SKM-1 (cell line): ENCODE results near the gene RPL10.
"Not testable (repeated sequence)": the region's sequence is repeated elsewhere in the genome, so short reads cannot be mapped to it uniquely, and the experiment has no call there.

Experiments used
- DNase-seq: peaks from one replicate; lab custom pipeline; 2025; ENCODE audit not compliant: unreplicated experiment; lab: John Stamatoyannopoulos, UW

Gene RPL10

DNA sequence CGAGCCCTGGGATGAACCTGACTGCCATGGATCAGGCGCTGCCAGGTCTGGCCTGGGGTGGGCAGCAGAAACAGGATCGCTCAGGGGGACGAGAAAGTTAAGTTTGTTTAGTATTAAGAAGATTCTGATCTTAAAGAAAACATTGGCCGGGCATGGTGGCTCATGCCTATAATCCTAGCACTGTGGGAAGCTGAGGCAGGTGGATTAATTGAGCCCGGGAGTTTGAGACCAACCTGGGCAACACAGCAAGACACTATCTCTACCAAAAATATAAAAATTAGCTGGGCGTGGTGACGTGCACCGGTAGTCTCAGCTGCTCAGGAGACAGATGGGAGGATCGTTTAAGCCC is 23.0 kb upstream of the RPL10 start:
- no peak for DNase-seq

DNA sequence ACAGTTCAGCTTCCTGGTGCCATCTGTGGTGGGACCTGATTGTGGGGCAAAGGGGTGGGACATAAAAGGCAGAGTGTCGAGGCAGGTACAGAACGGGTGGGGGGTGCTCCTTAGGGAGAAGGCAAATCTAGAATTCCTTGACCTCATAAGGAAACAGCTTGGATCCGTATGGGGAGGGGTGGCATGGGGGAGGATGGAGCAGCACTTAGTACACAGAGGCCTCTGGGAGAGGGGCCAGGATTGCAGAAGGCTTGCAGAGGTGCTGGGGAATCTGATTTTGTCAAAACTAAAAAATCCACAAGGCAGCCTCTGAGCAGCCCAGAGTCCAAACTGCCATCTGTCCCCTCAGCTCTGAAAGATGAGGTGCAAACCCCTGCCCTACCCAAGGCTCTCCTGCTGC is 21.4 kb upstream of the RPL10 start:
- no peak for DNase-seq

DNA sequence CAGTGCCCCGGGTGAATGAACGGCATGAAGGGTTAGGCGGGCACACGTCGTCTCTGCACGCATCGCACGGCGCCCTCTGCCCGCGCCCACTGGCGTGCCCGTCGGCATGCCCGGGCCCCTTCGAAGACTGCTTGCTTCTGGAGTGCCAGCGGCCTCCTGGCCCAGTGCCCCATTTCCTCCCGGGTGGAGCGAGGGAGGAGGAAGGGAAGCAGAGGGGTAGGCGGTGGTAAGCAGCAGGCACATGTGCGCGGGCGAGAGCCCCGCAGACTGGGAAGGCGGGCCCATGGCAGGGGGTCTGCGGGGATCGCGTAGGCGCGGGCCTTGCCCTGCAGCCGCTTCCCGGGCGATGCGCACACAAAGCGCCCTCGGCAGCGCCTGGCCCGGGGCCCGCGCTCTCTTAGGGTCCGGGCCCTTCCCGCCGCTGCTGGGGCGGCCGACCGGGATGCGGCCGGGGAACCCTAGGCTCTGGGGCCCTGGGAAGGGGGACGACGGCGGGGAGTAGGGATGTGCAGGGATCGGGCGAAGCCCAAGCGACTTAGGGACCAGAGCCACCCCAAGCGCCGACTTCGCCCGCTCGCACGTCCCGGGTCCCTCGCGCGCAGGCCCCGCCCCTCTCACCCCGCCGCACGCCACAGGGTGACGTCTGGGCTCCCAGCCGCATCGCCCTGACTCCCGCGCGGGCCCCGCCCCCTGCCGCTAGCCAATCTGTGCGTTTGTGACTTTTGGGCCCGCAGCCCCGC is 19.9 kb upstream of the RPL10 start:
- DNase-seq = no peak

DNA sequence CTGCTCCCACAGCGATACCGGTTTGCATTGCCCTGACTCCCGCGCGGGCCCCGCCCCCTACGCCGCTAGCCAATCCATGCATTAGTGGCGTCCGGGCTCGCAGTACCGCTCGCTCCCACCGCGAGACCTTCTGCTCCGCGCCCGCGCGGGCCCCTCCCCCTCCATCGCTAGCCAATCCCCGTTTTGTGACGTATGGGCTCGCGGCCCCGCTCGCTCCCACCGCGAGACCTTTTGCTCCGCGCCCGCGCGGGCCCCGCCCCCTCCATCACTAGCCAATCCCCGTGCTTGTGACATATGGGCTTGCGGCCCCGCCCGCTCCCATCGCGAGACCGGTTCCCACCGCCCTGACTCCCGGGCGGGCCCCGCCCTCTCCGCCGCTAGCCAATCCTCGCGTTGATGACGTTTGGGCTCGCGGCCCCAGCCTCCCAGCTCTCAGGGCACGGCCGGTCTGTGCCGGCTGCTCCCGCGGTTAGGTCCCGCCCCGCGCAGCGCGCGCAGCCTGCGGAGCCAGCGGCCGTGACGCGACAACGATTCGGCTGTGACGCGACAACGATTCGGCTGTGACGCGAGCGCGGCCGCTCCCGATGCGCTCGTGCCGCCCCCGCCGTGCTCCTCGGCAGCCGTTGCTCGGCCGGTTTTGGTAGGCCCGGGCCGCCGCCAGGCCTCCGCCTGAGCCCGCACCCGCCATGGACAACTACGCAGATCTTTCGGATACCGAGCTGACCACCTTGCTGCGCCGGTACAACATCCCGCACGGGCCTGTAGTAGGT is 19.2 kb upstream of the RPL10 start, which contains the start of gene EMD:
EMD (plus strand) TSS at position 497 of the 770 bp plus-strand sequence; CDS start at position 687, 190 bp downstream.
- peak; percentile 94 for DNase-seq

DNA sequence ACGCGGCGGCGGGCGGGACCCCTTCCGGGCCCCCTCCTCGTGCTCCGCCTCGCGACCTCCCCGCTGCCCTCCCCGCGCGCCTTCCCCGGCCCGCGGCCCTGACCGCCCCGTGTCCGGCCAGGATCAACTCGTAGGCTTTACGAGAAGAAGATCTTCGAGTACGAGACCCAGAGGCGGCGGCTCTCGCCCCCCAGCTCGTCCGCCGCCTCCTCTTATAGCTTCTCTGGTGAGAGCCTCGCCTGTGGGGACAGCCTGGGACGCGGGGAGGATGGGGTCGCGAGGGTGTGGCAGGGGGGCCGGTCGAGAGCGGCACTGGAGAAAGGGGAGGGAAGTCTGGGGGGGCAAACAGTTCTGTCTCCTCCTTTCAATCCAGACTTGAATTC is 18.6 kb upstream of the RPL10 start:
- no peak for DNase-seq

DNA sequence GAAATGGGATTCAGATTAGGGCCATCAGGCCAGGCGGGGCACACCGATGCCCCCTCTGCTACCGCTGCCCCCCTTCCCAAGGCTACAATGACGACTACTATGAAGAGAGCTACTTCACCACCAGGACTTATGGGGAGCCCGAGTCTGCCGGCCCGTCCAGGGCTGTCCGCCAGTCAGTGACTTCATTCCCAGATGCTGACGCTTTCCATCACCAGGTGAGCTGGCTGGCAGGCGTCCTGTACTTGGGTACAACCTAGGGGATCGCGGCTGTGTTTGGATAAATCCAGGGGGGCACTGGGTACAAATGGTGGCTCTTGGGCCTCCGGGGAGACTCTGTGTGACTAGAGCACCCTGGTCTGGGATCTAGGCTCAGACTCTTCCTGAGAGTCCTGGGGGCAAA is 18.0 kb upstream of the RPL10 start:
- no peak for DNase-seq

DNA sequence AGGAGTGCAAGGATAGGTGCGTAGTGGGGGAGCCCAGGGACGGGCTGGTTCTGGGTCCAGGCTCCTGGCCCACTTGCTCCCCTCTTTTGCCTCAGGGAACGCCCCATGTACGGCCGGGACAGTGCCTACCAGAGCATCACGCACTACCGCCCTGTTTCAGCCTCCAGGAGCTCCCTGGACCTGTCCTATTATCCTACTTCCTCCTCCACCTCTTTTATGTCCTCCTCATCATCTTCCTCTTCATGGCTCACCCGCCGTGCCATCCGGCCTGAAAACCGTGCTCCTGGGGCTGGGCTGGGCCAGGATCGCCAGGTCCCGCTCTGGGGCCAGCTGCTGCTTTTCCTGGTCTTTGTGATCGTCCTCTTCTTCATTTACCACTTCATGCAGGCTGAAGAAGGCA is 17.4 kb upstream of the RPL10 start:
- DNase-seq = no peak

DNA sequence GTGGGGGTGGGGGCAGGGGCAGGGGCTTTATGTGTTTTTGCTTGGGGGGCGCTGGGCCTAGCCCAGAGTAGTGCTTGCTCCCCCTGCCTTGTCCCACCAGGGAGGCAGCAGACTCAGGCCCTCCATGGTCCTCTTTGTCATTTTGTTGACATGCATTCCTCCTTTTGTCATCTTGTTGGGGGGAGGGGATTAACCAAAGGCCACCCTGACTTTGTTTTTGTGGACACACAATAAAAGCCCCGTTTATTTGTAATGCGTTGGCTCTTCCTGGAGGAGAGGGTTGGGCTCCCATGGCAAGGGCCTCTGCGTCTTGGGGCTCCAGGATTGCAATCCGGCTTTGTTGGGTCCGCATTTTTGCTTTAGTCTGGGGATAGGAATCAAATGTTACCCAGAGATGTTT is 16.9 kb upstream of the RPL10 start:
- DNase-seq = no peak

DNA sequence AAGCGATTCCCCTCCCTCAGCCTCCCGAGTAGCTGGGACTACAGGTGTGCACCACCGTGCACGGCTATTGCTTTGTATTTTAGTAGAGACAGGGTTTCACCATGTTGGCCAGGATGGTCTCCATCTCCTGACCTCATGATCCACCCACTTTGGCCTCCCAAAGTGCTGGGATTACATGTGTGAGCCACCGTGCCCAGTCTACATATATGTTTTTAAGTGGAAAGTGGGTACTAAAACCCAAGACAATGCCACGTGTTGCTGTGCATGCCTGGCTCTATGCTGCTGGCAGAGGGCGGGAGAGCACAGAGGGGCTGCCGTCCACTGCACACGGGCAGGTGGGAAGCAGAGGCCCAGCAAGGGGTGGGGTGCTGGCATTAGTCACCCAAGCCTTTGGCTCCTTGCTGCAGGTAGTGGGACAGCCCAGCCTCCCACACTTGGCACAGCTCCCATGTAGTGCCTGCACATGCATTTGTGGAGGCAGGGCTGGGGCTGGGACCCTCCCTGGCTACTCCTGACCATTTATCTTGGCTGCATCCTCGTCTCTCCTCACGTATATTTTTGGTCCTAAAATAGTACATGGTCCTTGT is 15.6 kb upstream of the RPL10 start:
- DNase-seq = no peak

DNA sequence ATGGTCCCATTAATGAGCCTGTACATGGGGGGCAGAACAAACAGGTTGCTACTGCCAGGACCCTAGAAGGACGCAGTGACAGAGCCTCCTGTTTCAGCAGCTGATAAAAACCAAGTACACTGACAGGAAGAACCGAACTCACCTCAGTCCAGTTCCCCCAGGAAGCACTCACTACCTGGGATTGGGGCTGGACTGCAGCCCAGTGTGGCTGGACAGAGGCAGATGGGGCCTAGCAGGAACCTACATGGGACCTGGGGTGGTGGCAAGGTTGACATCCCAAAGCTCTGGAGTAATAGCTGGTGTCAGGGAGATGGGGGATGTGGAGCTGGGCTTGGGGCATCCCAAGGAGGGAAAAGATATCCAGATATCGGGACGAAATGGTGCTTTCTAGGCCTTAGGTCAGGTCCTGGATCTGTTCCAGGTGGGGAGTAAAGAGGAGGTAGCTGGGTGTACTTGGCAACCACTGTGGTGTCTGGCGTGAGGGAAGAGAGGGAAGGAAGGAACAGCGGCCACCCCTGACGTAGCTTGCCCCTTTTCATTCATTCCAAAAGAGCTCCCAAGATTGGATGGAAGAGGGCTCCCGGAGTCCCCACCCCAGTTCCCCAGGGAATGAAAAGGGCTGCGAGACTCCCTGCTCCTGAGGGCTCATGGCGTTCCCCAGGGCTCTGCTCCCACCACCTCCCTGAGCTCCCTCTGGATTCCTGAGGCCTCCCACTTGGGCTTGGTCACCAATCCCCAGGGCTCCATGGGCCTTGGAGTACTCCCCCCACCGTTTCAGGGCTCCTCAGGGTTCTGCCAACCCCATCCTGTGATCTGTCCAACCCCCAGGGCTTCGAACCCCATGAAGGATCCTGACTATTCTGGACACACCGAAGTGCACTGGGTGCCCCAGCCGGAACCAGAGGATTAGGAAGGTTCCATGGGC is 14.6 kb upstream of the RPL10 start:
- no peak for DNase-seq

DNA sequence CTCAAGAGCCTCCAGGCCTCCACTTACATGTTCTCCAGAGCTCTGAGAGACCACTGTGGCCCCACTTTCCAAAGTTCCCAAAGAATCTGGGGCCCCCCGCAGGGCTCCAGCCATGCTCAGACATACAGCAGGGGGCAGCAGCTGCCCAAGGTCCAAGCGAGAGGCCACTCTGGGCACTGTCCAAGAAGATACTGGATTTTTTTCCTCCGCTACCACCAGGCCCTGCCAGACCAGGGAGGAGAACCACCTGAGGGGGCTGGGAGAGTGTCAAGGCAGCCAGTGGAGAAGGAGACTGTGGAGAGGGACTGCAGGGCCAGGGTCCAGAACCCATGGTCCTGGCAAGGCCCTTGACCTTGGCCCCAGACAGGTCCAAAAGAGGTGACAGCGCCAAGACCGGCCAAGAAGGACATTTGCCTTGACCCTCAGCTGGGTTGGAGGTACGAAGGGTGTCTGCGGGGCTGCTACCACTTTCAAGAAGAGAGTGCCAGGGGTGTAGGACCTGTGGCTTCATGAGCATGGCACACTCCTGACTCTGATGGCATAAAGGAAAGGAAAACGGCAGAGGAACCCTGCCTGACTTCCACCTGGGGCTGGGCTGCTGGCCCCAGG is 13.8 kb upstream of the RPL10 start:
- no peak for DNase-seq

DNA sequence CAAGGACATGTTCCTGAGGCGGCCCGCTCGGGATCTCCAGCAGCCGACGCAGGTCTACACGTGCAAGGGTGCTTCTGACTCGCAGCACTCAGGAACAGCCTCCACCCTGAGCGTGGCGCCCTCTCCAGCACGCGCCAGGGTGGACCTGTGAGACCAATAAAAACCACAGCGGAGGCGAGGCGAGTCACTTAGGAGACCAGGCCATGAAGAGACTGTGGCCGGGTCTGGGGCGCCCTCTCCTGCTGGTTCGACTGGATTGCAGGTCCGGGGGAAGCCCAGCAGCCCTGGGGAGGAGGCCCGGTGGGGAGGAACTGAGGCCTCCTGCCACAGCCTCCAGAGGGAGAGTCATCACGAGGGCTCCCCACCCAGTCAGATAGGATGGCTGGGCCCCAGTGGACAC is 10.1 kb upstream of the RPL10 start:
- DNase-seq = not testable (repeated sequence)

DNA sequence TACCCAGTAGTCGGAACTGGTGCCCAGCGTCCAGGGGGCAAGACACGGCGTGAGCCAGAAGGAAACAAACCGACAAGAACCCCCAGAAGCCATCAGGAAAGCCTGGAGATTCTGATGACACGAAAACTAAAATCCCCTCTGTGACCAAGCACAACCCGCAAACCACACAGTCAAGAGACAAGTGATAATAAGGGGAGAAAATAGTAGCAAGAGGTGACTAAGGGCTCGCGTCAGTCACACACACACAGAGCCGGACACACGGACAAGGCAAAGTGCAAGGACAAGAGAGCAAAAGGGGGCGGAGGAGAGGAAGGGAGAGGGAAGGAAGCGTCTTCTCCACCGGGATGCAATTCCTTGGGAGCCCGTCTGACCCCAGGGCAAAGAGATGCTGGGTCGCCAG is 9.5 kb upstream of the RPL10 start:
- not testable (repeated sequence) for DNase-seq

DNA sequence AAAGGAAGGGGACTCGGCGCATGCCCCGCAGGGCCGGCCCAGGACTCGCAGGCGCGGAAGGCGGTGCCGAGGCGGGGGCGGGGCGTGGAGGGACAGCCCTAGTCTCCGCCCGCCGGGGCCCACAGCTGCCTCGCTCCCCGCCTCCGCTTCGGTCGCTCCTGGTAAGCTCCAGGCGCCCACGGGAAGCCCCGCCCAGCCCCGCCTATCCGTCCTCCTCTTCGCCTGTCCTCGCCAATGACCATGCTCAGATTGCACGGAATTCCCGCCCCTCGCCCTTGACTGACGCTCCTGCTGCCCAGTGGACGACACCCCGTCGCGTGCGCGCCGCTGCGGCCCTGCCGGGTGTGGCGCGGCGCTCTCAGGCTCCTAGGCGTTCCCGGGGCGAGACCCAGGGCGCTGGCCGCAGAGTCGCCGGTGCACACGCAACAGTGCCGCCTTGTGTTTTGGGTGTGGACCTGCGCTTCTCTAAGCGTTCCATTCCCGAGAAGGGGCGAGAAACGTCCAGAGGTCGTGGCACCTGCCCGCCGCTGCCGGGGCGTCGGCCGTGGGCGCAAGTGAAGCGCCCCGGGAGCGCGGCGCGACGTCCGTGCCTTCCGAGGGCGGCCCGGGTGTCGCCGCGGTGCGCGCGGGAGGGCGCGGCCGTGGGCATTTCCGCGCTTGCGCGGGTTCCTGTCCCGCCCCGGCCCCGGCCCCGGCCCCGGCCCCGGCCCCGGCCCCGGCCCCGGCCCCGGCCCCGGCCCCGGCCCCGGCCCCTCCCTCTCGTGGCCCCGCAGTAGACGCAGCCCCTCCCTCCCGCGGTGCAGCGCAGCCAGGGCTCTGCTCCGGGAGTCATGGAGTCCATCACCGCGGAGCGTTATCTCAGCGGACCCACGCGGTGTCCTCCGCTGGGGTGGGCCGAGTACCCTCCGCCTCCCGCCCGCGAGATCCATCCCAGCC is 8.1 kb upstream of the RPL10 start:
- not testable (repeated sequence) for DNase-seq

DNA sequence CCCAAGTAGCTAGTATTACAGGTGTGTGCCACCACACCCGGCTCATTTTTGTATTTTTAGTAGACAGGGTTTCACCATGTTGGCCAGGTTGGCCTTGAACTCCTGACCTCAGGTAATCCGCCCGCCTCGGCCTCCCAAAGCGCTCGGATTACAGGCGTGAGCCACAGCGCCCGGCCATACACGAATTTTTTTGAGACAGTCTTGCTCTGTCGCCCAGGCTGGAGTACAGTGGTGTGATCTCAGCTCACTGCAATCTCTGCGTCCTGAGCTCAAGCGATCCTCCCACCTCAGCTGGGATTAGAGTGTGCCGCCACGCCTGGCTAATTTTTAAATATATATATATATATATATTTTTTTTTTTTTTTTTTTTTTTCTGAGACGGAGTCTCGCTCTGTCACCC is 1.8 kb upstream of the RPL10 start:
- DNase-seq = not testable (repeated sequence)

DNA sequence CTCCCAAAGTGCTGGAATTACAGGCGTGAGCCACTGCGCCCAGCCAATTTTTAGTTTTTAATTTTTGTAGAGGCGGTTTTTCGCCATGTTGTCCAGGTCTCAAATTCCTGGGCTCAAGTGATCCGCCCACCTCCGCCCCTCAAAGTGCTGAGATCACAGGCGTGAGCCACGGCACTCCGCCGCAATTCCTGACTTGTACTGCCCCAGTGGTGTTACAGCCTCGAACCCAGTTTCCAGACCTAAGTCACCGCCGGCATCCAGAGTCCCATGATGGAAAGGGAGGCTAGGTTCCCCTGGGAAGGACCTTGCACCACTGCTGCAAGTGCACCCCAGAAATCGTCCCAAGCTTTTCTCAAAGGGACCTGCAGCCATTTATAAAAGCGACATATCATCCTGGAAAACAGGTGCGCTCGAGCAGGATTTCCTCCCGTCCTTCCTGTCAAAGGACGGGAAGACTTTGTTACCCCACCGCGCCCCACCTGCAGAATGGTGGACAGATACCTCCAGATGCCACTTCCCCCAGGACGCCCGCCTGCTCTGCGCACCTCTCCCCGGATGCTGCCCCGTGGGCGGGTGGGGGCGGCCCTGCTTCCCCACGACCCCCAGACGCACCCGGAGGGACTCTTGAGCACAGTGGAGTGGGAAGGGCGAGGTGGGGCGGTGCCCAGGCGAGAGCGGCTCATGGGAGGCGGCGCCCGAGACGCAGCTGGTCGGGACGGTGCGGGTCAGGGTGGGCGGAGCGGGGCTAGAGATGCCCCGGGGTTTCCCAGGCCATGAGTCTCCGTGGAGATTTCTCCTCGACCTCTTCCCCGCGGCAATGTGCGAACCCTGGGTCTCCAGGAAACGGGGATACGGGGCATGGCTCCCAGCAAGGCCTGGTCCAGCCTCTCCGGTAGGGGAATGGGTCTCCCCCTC is 947 bp upstream of the RPL10 start:
- DNase-seq = no peak

DNA sequence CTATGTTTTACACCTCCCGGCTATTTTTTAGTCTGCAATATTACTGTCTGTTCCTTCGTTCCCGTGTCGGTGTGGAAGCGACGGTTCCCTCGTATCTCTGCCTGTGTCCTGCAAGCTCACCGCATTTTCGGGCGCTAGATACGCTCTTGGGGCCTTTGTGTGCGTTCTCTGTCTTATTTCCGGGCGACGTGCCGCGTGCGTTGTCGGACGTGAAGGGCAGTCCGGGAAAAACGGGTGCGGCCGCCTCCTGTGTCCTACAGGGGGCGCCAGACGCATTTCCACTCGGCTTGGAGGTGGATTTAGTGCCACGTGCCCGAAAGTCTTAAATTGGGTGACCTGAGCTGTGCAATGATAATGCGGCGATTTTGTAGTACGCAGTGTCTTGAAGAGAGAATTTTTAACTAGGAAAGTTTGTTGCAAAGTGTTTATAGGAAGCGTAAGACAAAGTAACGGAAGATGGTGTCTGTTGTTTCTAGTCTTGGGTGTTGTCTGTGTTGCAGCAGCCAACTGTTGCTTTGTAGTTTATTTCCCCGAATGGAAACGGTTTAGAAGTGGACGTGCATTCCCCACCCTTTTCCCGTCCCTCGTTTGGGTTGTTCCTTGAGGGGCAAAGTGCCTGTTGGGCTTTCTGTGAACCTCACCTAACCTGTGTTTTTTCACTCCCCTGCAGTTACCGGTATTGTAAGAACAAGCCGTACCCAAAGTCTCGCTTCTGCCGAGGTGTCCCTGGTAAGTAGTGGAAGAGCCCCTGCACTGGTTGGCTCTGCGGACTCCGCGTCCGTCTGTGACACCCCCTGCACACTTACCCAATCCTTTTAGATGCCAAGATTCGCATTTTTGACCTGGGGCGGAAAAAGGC is 720 bp downstream of the RPL10 start:
- peak; percentile 36 for DNase-seq
